Caco-2 (cell line): ENCODE data around the gene UBQLNL. TPM values are rescaled to one million over a fixed set of nuclear protein-coding genes. Genes with fewer than 3 reads are reported as not detected.

ENCODE experiments used
- BruUV-seq: library from RNA; stranded (reverse); fragments of 400-500 nt; replicated peaks from 2 replicates; lab custom pipeline; 2021; lab: Mats Ljungman, UMichigan
- CTCF ChIA-PET: fragments of 300-600 bp; sonication (Branson Sonifier 250); formaldehyde crosslinking; loops from one replicate; lab custom pipeline; 2022; ENCODE audit warnings: antibody characterized with exemption; lab: Charles Lee
- POLR2A ChIA-PET: fragments of 300-600 bp; sonication (Branson Sonifier 250); formaldehyde crosslinking; loops from one replicate; lab custom pipeline; 2022; ENCODE audit warnings: antibody characterized with exemption; lab: Charles Lee
- DNase-seq, 2 experiments: peaks; one replicate each; pipeline versions ENCODE4 v3.0.0 to v3.0.0-alpha.2; 2020 to 2022
- H3K27me3 ChIP-seq: replicated peaks from 2 replicates; pipeline ENCODE4 v1.6.0; 2011; ENCODE audit warnings: low read length; ENCODE audit not compliant: control insufficient read depth, insufficient read depth
- H3K36me3 ChIP-seq: 2 replicates; pipeline ENCODE4 v1.5.1; 2011; ENCODE audit warnings: low read length; ENCODE audit not compliant: control insufficient read depth, insufficient read depth
- H3K4me1 ChIP-seq: fragments of 250-450 bp; sonication (Bioruptor Pico); 2 replicates; pipeline ENCODE4 v1.5.1; 2020; ENCODE audit warnings: mild to moderate bottlenecking
- H3K4me3 ChIP-seq: 2 replicates; pipeline ENCODE4 v1.5.1; 2011; ENCODE audit warnings: low read depth, mild to moderate bottlenecking, control low read depth, low read length
- H3K9me3 ChIP-seq: fragments of 250-450 bp; sonication (Bioruptor Pico); 2 replicates; pipeline ENCODE4 v1.5.1; 2020; ENCODE audit warnings: mild to moderate bottlenecking, moderate library complexity
- H3K27ac Mint-ChIP-seq: one replicate; pipeline ENCODE4 v1.8.0; 2022; ENCODE audit warnings: mixed read lengths; ENCODE audit not compliant: unreplicated experiment
- H3K27me3 Mint-ChIP-seq: one replicate; pipeline ENCODE4 v1.8.0; 2022; ENCODE audit warnings: mixed read lengths; ENCODE audit not compliant: insufficient read depth, unreplicated experiment
- H3K36me3 Mint-ChIP-seq: one replicate; pipeline ENCODE4 v1.8.0; 2022; ENCODE audit warnings: mild to moderate bottlenecking, mixed read lengths; ENCODE audit not compliant: insufficient read depth, unreplicated experiment
- H3K4me1 Mint-ChIP-seq: one replicate; pipeline ENCODE4 v1.8.0; 2022; ENCODE audit warnings: low read depth, mixed read lengths; ENCODE audit not compliant: unreplicated experiment
- H3K4me3 Mint-ChIP-seq: one replicate; pipeline ENCODE4 v1.8.0; 2022; ENCODE audit warnings: mild to moderate bottlenecking, moderate library complexity, mixed read lengths; ENCODE audit not compliant: unreplicated experiment
- H3K9me3 Mint-ChIP-seq: one replicate; pipeline ENCODE4 v1.8.0; 2022; ENCODE audit warnings: mixed read lengths; ENCODE audit not compliant: unreplicated experiment
- CTCF ChIP-seq, 2 experiments: fragments of 200-600 bp in 1 of 2; IDR thresholded peaks; 1 replicate in 1 of 2; 2 replicates in 1 of 2; pipeline versions ENCODE4 v1.5.1 to v1.8.0; 2011 to 2022; ENCODE audit warnings: antibody characterized with exemption in 1 of 2, control low read depth in 1 of 2, inconsistent platforms in 1 of 2, low read depth in 1 of 2, low read length in 1 of 2, mild to moderate bottlenecking in 1 of 2, moderate library complexity in 1 of 2; ENCODE audit not compliant: insufficient read depth in 1 of 2, severe bottlenecking in 1 of 2, unreplicated experiment in 1 of 2
- intact Hi-C: fragments of 100-400 bp; cut with micrococcal nuclease; formaldehyde crosslinking; loops from one replicate; pipeline ENCODE4 v1.10.0; 2022; ENCODE audit not compliant: unreplicated experiment
- total RNA-seq: library from RNA; stranded (reverse); gene quantifications from 2 replicates; pipeline ENCODE4 v1.2.3, GENCODE V29; 2022

UBQLNL gene
- total RNA-seq, 1 experiment from 2014 or later: not detected

GRCh38 chr11:5541427-5541826, 24.9 kb upstream of the UBQLNL start:
- no peak overlapping the region for H3K4me3 Mint-ChIP-seq

GRCh38 chr11:5536482-5536881, 20.0 kb upstream of the UBQLNL start:
- Histone ChIP-seq H3K4me3 (no peak overlapping the region), H3K36me3 (no peaks in the 10 kb centered on the region), H3K4me1 (no peaks in the 10 kb centered on the region), H3K27me3 (no peaks in the 10 kb centered on the region), H3K9me3 (no peaks in the 10 kb centered on the region)
- TF ChIP-seq CTCF (IDR thresholded peaks at IDR 0.05; ENCODE audit: insufficient read depth in 1 of 2, low read depth in 1 of 2, low read length in 1 of 2, severe bottlenecking in 1 of 2, unreplicated experiment in 1 of 2): no peak
- ChIA-PET POLR2A (no interaction called here), CTCF (no interaction called here)
- H3K9me3 Mint-ChIP-seq: no peaks in the 10 kb centered on the region
- peaks cover 3% of the 10 kb centered on the region for H3K27me3 Mint-ChIP-seq
- DNase-seq: no peak
- intact Hi-C loops: no loop called here
- H3K4me1 Mint-ChIP-seq: no peaks in the 10 kb centered on the region
- no peak overlapping the region for H3K4me3 Mint-ChIP-seq
- H3K36me3 Mint-ChIP-seq: no peaks in the 10 kb centered on the region
- H3K27ac Mint-ChIP-seq: no peak overlapping the region
- BruUV-seq: no TSS peak

More at GRCh38 chr11:5541427-5541826, 24.9 kb upstream of the UBQLNL start:
- no TSS peak for BruUV-seq
- no peaks in the 10 kb centered on the region for H3K27me3 Mint-ChIP-seq
- H3K9me3 Mint-ChIP-seq: no peaks in the 10 kb centered on the region
- intact Hi-C loops: no loop called here
- Histone ChIP-seq H3K4me3 (no peak overlapping the region), H3K36me3 (no peaks in the 10 kb centered on the region), H3K9me3 (no peaks in the 10 kb centered on the region), H3K27me3 (no peaks in the 10 kb centered on the region; the same call in 1 of the 2 replicates), H3K4me1 (no peaks in the 10 kb centered on the region)
- H3K27ac Mint-ChIP-seq: no peak overlapping the region
- no peaks in the 10 kb centered on the region for H3K36me3 Mint-ChIP-seq
- ChIA-PET CTCF (no interaction called here), POLR2A (no interaction called here)
- TF ChIP-seq CTCF (IDR thresholded peaks at IDR 0.05; ENCODE audit: insufficient read depth in 1 of 2, low read depth in 1 of 2, low read length in 1 of 2, severe bottlenecking in 1 of 2, unreplicated experiment in 1 of 2): no peak
- no peak for DNase-seq
- no peaks in the 10 kb centered on the region for H3K4me1 Mint-ChIP-seq

- intact Hi-C loops: no loop called here
- POLR2A ChIA-PET: no interaction called here
- no TSS peak for BruUV-seq
Observed at GRCh38 chr11:5534046-5534445, 17.5 kb upstream of the UBQLNL start.

More at GRCh38 chr11:5534046-5534445, 17.5 kb upstream of the UBQLNL start:
- Mint-ChIP-seq H3K36me3 (no peaks in the 10 kb centered on the region), H3K27ac (no peak overlapping the region), H3K4me3 (no peak overlapping the region), H3K4me1 (no peaks in the 10 kb centered on the region), H3K9me3 (no peaks in the 10 kb centered on the region), H3K27me3 (peaks cover 6% of the 10 kb centered on the region)
- H3K4me1 ChIP-seq: no peaks in the 10 kb centered on the region
- TF ChIP-seq CTCF (IDR thresholded peaks at IDR 0.05; ENCODE audit: insufficient read depth in 1 of 2, low read depth in 1 of 2, low read length in 1 of 2, severe bottlenecking in 1 of 2, unreplicated experiment in 1 of 2): no peak
- H3K4me3 ChIP-seq: no peak overlapping the region
- no peak for DNase-seq
- H3K27me3 ChIP-seq: no peaks in the 10 kb centered on the region; the same call in 1 of the 2 replicates
- CTCF ChIA-PET: no interaction called here
- no peaks in the 10 kb centered on the region for H3K36me3 ChIP-seq
- no peaks in the 10 kb centered on the region for H3K9me3 ChIP-seq
